Measurements from ENCODE around the gene TMEM9. TPM values are rescaled to one million over a fixed set of nuclear protein-coding genes. Genes with fewer than 3 reads are reported as not detected.
A peak's percentile ranks its signal among the peaks of the same experiment; 100 is the strongest.

Gene TMEM9
- 10 to 100 TPM; 16.8 to 19.8 TPM for total RNA-seq

DNA sequence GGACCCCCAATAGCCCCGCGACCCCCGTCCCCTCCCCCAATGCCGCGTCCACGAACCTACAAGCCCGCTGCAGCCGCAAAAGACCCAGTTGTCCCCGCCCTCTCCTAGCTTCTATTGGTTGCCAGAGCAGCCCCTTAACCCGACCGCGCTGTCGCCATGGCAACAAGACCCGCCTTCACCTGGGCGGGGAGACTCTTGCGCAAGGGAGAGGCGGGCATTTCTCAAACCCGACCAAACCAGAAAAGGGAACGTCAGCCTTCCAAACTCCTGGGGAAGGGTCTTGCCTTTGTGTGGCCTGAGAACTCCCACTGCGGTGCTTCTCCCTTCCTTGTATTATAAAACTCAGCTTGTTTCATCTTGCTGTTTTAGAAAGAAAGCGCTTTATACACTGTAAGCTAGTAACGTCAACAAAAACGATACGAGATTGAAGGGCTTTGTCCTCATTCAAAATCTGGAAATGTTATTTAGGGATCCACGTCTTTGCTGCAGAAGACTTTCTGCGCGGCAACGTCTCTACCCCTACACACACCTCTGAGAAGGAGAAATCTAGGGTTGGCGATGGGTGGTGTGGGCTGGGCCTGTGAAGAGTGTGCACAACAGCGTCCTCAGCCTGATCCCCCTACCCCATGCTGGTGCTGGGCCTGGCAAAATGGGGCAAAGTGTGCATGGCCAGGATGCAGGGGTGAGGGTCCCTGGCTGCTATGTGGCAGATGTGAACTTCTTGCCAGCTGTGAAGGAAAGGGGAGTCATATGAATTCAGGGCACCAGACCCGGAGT, at the start of gene TMEM9:
Gene TMEM9, minus strand, starts transcription at position 86 of the 777 bp plus-strand sequence. CDS start 551 bp downstream, outside the sequence.
- no peaks in the 10 kb centered on the region for H3K9me3 Mint-ChIP-seq
- H3K4me3 Mint-ChIP-seq, result peak within 1 kb of the TSS; percentile 81
- POLR2A ChIA-PET, result interaction anchor here (0.6 to 1.1 kb wide), 8 partner anchors 9 to 801 kb away, joined by 3 to 4 read pairs (median 3); partner anchors contain the start of genes KIF21B and TIMM17A
- peak; percentile 97 for DNase-seq
- peak within 1 kb of the TSS; percentile 55 for H3K27ac Mint-ChIP-seq
- CTCF ChIA-PET, result interaction anchor here (0.5 to 1.2 kb wide), 6 partner anchors 14 to 265 kb away, joined by 3 to 6 read pairs (median 3); no protein-coding TSS in a partner anchor
- H3K36me3 Mint-ChIP-seq (ENCODE audit: low read depth), result no peaks in the 10 kb centered on the region
- peaks cover 15% of the 10 kb centered on the region for H3K4me1 Mint-ChIP-seq
- H3K27me3 Mint-ChIP-seq, result peaks cover 21% of the 10 kb centered on the region

DNA sequence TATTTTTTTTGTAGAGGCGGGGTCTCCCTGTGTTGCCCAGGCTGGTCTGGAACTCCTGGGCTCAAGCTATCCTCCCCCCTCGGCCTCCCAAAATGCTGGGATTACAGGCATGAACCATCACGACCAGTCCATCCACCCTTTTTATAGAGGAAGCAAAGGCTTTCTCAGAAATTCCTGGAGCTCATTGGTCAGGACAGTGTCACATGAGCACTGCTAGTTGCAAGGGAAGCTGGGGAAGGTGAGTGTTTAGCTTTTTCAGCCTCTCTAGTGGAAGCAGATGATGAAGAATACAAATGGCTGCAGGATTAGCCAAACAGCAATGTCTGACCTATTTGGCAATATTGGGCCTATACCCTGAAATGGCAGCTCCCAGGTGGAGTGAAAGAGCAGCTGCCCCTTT, 44.3 kb upstream of the TMEM9 start:
- H3K4me1 Mint-ChIP-seq, result no peaks in the 10 kb centered on the region
- H3K4me3 Mint-ChIP-seq, result no peak overlapping the region
- POLR2A ChIA-PET, result interaction anchor here (0.7 kb wide), 1 partner anchor 24 kb away, joined by 3 read pairs; no protein-coding TSS in a partner anchor
- no peaks in the 10 kb centered on the region for H3K9me3 Mint-ChIP-seq
- CTCF ChIA-PET, result no interaction called here
- H3K36me3 Mint-ChIP-seq (ENCODE audit: low read depth), result no peaks in the 10 kb centered on the region
- peaks cover 2% of the 10 kb centered on the region for H3K27me3 Mint-ChIP-seq
- DNase-seq, result no peak
- H3K27ac Mint-ChIP-seq, result no peak overlapping the region

DNA sequence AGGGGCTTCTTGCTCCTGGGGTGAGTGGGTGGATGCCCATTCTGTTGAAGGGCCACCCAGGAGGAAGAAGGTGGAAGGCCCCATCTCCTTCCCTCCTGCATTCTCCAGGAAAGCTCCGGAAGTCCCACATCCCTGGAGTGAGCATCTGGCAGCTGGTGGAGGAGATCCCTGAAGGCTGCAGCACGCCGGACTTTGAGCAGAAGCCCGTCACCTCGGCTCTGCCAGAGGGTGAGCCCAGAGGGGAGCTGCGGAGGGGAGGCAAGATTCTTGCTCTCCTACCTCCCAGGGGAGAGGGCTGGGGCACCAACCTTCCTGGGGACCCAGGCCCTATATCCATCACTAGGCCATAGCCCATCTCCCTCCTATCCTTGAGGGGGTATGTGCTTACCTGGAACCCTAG, 39.8 kb upstream of the TMEM9 start:
- Mint-ChIP-seq H3K9me3 (no peaks in the 10 kb centered on the region), H3K27ac (no peak overlapping the region), H3K4me1 (peaks cover 2% of the 10 kb centered on the region), H3K27me3 (peaks cover 14% of the 10 kb centered on the region), H3K36me3 (ENCODE audit: low read depth) (no peaks in the 10 kb centered on the region), H3K4me3 (no peak overlapping the region)
- CTCF ChIA-PET, result no interaction called here
- POLR2A ChIA-PET, result no interaction called here
- DNase-seq, result no peak

DNA sequence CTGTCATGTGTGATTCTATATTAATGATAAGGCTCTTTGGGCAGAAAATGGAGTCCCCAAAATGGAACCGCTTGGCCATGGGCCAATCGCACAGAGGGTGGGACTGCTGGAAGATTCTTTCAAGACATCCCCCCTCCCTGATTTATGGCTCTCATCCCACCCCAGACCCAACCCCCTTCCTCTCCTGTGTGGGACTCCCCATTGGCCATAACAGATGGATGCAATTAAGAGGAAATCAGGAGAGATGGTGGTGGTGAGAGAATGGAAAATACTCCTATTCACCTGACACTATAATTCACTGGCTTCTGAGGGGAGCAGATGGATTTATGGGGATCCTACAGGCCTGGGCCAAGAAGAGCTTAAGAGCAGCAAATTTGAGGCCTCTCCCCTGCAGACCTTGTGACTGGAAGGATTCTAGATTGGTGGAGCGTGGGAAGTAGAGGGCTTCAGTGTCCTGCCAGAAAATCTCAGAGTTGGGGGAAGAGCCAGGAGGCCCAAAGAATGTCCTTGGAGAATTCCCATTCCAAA, 38.1 kb upstream of the TMEM9 start:
- Mint-ChIP-seq H3K4me1 (peaks cover 2% of the 10 kb centered on the region), H3K36me3 (ENCODE audit: low read depth) (no peaks in the 10 kb centered on the region), H3K4me3 (no peak overlapping the region), H3K9me3 (no peaks in the 10 kb centered on the region), H3K27ac (no peak overlapping the region), H3K27me3 (peaks cover 23% of the 10 kb centered on the region)
- DNase-seq, result no peak
- CTCF ChIA-PET, result interaction anchor here (1.2 kb wide), 1 partner anchor 31 kb away, joined by 4 read pairs; no protein-coding TSS in a partner anchor
- POLR2A ChIA-PET, result no interaction called here

DNA sequence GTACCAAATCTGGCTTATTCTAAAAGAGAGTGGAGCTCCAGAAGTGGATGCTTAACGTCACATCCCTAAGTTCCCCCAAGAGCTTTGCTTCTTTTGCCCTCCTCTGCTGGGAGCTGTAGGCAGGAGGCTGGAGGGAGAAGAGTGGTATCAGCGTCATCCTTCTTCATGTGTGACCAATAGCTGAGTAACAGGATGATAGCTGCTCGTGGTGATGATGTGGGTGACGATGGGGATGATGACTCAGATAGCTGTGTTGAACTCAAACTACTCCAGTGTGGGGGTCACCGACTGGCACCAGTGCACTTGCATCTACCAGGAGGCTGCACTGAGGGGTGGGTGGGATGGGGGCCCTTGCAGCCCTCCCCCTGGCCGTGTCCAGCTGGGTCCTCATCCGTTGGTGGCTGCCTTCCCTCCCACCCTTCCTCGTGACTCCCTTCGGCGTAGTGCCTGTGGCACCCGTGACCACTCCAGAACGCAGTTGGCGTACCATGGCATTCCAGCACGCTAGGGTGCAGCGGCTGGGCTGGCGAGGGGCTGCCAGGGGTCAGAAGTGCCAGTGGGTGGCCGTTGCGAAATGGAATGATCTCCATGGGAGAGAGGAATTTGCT, 37.5 kb upstream of the TMEM9 start:
- Mint-ChIP-seq H3K4me1 (peaks cover 2% of the 10 kb centered on the region), H3K36me3 (ENCODE audit: low read depth) (no peaks in the 10 kb centered on the region), H3K27ac (no peak overlapping the region), H3K9me3 (no peaks in the 10 kb centered on the region), H3K4me3 (no peak overlapping the region), H3K27me3 (peaks cover 23% of the 10 kb centered on the region)
- ChIA-PET POLR2A (no interaction called here), CTCF (interaction anchor here (1.2 kb wide), 1 partner anchor 31 kb away, joined by 4 read pairs; no protein-coding TSS in a partner anchor)
- DNase-seq, result peak; percentile 25

GRCh38 chr1:201190624-201191051, 36.4 kb upstream of the TMEM9 start, which contains the start of gene IGFN1:
TSS of gene IGFN1 (plus strand) at chr1:201190824. CDS start at chr1:201193294, 2,470 bp downstream.
- Mint-ChIP-seq H3K27ac (no peak within 1 kb of the TSS), H3K4me3 (no peak within 1 kb of the TSS), H3K4me1 (peaks cover 2% of the 10 kb centered on the region), H3K9me3 (no peaks in the 10 kb centered on the region), H3K27me3 (peaks cover 23% of the 10 kb centered on the region), H3K36me3 (ENCODE audit: low read depth) (no peaks in the 10 kb centered on the region)
- ChIA-PET POLR2A (no interaction called here), CTCF (no interaction called here)
- no peak for DNase-seq

DNA sequence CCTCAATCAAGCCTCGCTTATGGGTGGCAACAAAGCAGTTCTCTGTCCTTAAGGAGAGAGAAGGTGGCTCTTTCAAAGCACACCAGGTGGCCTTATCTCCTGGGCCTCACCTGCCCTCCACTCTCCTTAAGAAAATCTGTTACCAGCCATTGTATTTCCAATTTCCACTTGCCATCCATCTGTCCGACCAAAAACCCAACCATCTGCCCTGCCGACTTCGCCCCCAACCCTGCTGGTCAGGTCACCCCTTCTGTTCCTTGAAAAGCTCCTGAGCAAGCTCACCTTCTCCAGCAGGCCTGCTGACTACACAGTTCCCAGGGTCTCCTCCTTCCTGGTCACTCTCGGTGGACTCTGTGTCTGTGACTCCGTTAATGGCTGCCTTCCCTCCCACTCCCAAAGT, 35.7 kb upstream of the TMEM9 start:
- H3K27ac Mint-ChIP-seq, result no peak overlapping the region
- H3K27me3 Mint-ChIP-seq, result peaks cover 23% of the 10 kb centered on the region
- H3K4me3 Mint-ChIP-seq, result no peak overlapping the region
- H3K9me3 Mint-ChIP-seq, result no peaks in the 10 kb centered on the region
- peaks cover 2% of the 10 kb centered on the region for H3K4me1 Mint-ChIP-seq
- H3K36me3 Mint-ChIP-seq (ENCODE audit: low read depth), result no peaks in the 10 kb centered on the region
- ChIA-PET POLR2A (no interaction called here), CTCF (no interaction called here)
- no peak for DNase-seq

DNA sequence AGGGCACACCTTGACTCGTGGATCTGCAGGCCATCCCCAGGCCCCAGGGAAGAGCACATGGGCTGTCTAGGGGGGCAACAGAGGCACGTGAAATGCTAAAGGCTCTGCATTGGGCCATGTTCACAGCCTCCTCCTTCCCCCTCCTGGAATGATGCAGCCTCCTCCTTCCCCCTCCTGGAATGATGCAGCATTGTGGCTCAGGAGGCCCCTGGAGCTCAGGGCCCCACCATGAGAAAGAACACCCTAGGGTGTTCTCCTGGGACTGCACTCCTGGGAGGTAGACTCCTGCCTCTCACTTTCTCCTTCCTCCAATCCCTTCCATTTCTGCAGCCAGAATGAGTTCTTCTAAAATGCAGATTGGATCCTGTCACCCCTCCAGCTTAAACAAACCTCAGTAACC, 34.8 kb upstream of the TMEM9 start:
- H3K27ac Mint-ChIP-seq, result no peak overlapping the region

DNA sequence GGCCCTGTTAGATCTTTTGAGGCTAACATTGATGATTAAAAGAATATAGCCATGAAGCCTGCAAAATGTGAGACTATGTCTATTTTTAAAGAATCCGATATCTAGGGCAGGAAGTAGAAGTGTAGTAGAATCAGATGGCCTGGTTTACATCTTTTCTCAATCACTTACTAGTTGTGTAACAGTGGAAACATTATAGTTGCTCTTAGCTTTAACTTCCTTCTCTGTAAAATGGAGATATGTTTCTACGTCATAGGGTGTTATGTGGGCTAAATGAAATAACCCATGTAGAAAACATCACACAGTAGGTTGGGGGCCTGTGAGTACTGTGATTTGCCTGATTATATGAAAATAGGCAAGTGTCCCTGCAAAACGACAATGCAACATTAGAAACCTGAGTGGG, 31.9 kb upstream of the TMEM9 start:
- DNase-seq, result no peak
- peaks cover 37% of the 10 kb centered on the region for H3K27me3 Mint-ChIP-seq
- no peaks in the 10 kb centered on the region for H3K36me3 Mint-ChIP-seq (ENCODE audit: low read depth)
- CTCF ChIA-PET, result interaction anchor here (1.3 kb wide), 1 partner anchor 15 kb away, joined by 3 read pairs; no protein-coding TSS in a partner anchor
- H3K9me3 Mint-ChIP-seq, result no peaks in the 10 kb centered on the region
- H3K4me3 Mint-ChIP-seq, result no peak overlapping the region
- no peak overlapping the region for H3K27ac Mint-ChIP-seq
- H3K4me1 Mint-ChIP-seq, result no peaks in the 10 kb centered on the region
- POLR2A ChIA-PET, result no interaction called here

More for the DNA sequence above, 34.8 kb upstream of the TMEM9 start:
- Mint-ChIP-seq H3K4me3 (no peak overlapping the region), H3K4me1 (peaks cover 2% of the 10 kb centered on the region), H3K36me3 (ENCODE audit: low read depth) (no peaks in the 10 kb centered on the region), H3K9me3 (no peaks in the 10 kb centered on the region), H3K27me3 (peaks cover 29% of the 10 kb centered on the region)
- ChIA-PET CTCF (no interaction called here), POLR2A (no interaction called here)
- DNase-seq, result no peak

GRCh38 chr1:201185527-201186128, 31.4 kb upstream of the TMEM9 start:
- CTCF ChIA-PET, result no interaction called here

GRCh38 chr1:201185123-201185453, 30.8 kb upstream of the TMEM9 start:
- Mint-ChIP-seq H3K4me3 (no peak overlapping the region), H3K27ac (no peak overlapping the region), H3K27me3 (peaks cover 37% of the 10 kb centered on the region), H3K36me3 (ENCODE audit: low read depth) (no peaks in the 10 kb centered on the region), H3K9me3 (no peaks in the 10 kb centered on the region), H3K4me1 (no peaks in the 10 kb centered on the region)
- DNase-seq, result no peak
- POLR2A ChIA-PET, result no interaction called here
- CTCF ChIA-PET, result no interaction called here

More at GRCh38 chr1:201185527-201186128, 31.4 kb upstream of the TMEM9 start:
- DNase-seq, result no peak
- Mint-ChIP-seq H3K4me1 (no peaks in the 10 kb centered on the region), H3K27ac (no peak overlapping the region), H3K4me3 (no peak overlapping the region), H3K36me3 (ENCODE audit: low read depth) (no peaks in the 10 kb centered on the region), H3K27me3 (peaks cover 40% of the 10 kb centered on the region), H3K9me3 (no peaks in the 10 kb centered on the region)
- POLR2A ChIA-PET, result no interaction called here

GRCh38 chr1:201184307-201185122, 30.2 kb upstream of the TMEM9 start:
- DNase-seq, result no peak
- no peaks in the 10 kb centered on the region for H3K36me3 Mint-ChIP-seq (ENCODE audit: low read depth)
- no peak overlapping the region for H3K27ac Mint-ChIP-seq
- peaks cover 36% of the 10 kb centered on the region for H3K27me3 Mint-ChIP-seq
- CTCF ChIA-PET, result no interaction called here
- H3K9me3 Mint-ChIP-seq, result no peaks in the 10 kb centered on the region
- H3K4me1 Mint-ChIP-seq, result no peaks in the 10 kb centered on the region
- no peak overlapping the region for H3K4me3 Mint-ChIP-seq
- POLR2A ChIA-PET, result no interaction called here
